Ishikawa (cell line): ENCODE results near the gene COX19.

ENCODE experiments used
- CEBPB ChIP-seq: IDR thresholded peaks from 2 replicates; pipeline ENCODE4 v1.6.1; 2012
- CREB1 ChIP-seq: IDR thresholded peaks from 2 replicates; pipeline ENCODE4 v1.6.1; 2012; ENCODE audit warnings: low read depth
- EGR1 ChIP-seq: IDR thresholded peaks from 2 replicates; pipeline ENCODE4 v1.6.1; 2012
- EP300 ChIP-seq: IDR thresholded peaks from 2 replicates; pipeline ENCODE4 v1.6.1; 2012; ENCODE audit warnings: borderline replicate concordance
- FOXM1 ChIP-seq: IDR thresholded peaks from 2 replicates; pipeline ENCODE4 v1.6.1; 2012; ENCODE audit warnings: low read depth, borderline replicate concordance
- NFIC ChIP-seq: IDR thresholded peaks from 2 replicates; pipeline ENCODE4 v1.6.1; 2012
- RAD21 ChIP-seq: IDR thresholded peaks from 2 replicates; pipeline ENCODE4 v1.6.1; 2012; ENCODE audit warnings: low read depth
- REST ChIP-seq: IDR thresholded peaks from 2 replicates; pipeline ENCODE4 v1.6.1; 2012; ENCODE audit warnings: low read depth, mild to moderate bottlenecking
- TAF1 ChIP-seq: IDR thresholded peaks from 2 replicates; pipeline ENCODE4 v1.6.1; 2012; ENCODE audit warnings: low read depth, mild to moderate bottlenecking
- TEAD4 ChIP-seq: IDR thresholded peaks from 2 replicates; pipeline ENCODE4 v1.6.1; 2012
- YY1 ChIP-seq: IDR thresholded peaks from 2 replicates; pipeline ENCODE4 v1.6.1; 2012; ENCODE audit warnings: low read depth
- ZBTB7A ChIP-seq: IDR thresholded peaks from 2 replicates; pipeline ENCODE4 v1.6.1; 2012; ENCODE audit warnings: low read depth
- TF ChIP-seq, protein P1 (sequence below): IDR thresholded peaks from 2 replicates; pipeline ENCODE4 v1.6.1; 2012

DNA sequence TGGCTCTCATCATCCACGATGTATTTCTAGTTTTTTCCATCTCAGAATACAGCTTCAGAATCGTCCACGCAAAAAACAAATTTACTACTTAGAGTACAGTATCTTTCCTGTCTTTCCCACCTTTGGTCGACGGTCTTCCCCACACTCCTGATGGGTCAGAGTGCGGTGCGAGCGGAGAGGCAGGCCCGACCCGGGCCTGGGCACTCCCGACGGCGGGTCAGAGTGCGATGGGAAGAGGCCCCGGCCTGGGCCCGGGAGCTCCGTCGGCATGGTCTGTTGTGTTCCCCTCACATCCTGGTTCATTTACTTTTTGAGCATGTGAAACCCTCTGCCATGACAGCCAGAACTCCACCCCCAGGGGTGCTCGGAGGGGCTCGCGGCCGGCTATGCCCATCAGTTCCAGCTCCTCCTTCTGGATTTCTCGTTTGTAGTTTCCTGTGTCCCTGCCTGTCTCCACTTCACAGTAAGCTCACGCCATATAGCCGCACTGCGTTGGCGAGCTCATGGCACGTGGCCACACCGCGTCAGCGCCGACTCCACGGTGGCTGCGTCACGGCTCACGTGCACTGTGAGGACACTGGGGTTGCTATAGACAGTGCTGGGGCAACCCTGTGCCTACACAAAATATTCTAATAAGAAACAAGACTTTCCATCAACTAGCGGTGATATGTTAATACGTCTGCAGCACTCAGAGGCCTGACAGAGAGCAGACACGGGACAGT, 7.8 kb downstream of the COX19 start:
- TF ChIP-seq TEAD4 (no peak), EP300 (no peak), CEBPB (no peak), NFIC (no peak), CREB1 (no peak), RAD21 (no peak), EGR1 (no peak), TAF1 (no peak), REST (no peak), ZBTB7A (no peak), FOXM1 (no peak), YY1 (no peak)
- TF ChIP-seq, protein P1, sequence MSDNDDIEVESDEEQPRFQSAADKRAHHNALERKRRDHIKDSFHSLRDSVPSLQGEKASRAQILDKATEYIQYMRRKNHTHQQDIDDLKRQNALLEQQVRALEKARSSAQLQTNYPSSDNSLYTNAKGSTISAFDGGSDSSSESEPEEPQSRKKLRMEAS: no peak
